Measurements from ENCODE around the gene ZNF75A.

ZNF75A gene

GRCh38 chr16:3289998-3290673 is 15.2 kb upstream of the ZNF75A start:
- no peak for DNase-seq

- no peak for DNase-seq
Measured at GRCh38 chr16:3292604-3293003, 12.7 kb upstream of the ZNF75A start.

- DNase-seq = no peak
Measured at GRCh38 chr16:3295209-3295608, 10.1 kb upstream of the ZNF75A start.

- DNase-seq = no peak
Measured at GRCh38 chr16:3295783-3296182, 9.5 kb upstream of the ZNF75A start.

- peak; percentile 63 for DNase-seq
Measured at GRCh38 chr16:3304370-3304769, 927 bp upstream of the ZNF75A start.

GRCh38 chr16:3306078-3306477 is 781 bp downstream of the ZNF75A start:
- DNase-seq = no peak

- no peak for DNase-seq
Measured at GRCh38 chr16:3311496-3311895, 6.2 kb downstream of the ZNF75A start.

GRCh38 chr16:3317315-3317999 is 12.2 kb downstream of the ZNF75A start:
- DNase-seq = peak; percentile 41

GRCh38 chr16:3321816-3322215 is 16.5 kb downstream of the ZNF75A start:
- DNase-seq = no peak

GRCh38 chr16:3327514-3327913 is 22.2 kb downstream of the ZNF75A start:
- DNase-seq = no peak

- no peak for DNase-seq
Measured at GRCh38 chr16:3328104-3328503, 22.8 kb downstream of the ZNF75A start.

GRCh38 chr16:3328643-3329042 is 23.3 kb downstream of the ZNF75A start:
- no peak for DNase-seq

- no peak for DNase-seq
Measured at GRCh38 chr16:3346041-3346440, 40.7 kb downstream of the ZNF75A start.

GRCh38 chr16:3347586-3347985 is 42.3 kb downstream of the ZNF75A start:
- DNase-seq = no peak

GRCh38 chr16:3348547-3349167 is 43.4 kb downstream of the ZNF75A start:
- peak; percentile 83 for DNase-seq

GRCh38 chr16:3349175-3349574 is 43.9 kb downstream of the ZNF75A start:
- no peak for DNase-seq

GRCh38 chr16:3355589-3355988 is 50.3 kb downstream of the ZNF75A start, which contains the start of gene OR2C1:
OR2C1 (plus strand) TSS chr16:3355889; CDS start chr16:3355941, 52 bp downstream.
- no peak for DNase-seq

GRCh38 chr16:3356118-3356517 is 50.8 kb downstream of the ZNF75A start:
- no peak for DNase-seq

GRCh38 chr16:3358871-3359270 is 53.6 kb downstream of the ZNF75A start:
- DNase-seq = no peak

GRCh38 chr16:3362931-3363330 is 57.6 kb downstream of the ZNF75A start:
- no peak for DNase-seq

- DNase-seq = peak; percentile 88
Measured at GRCh38 chr16:3363793-3364192, 58.5 kb downstream of the ZNF75A start.

GRCh38 chr16:3364774-3365427 is 59.6 kb downstream of the ZNF75A start:
- peak; percentile 98 for DNase-seq
